HEK293T (cell line): ENCODE data around the gene TBCA.
A peak's percentile ranks its signal among the peaks of the same experiment; 100 is the strongest.

Experiments
- CTCF ChIA-PET: fragments of 350-600 bp; formaldehyde crosslinking; extraction: SDS; loops from one replicate; lab custom pipeline; 2021; ENCODE audit warnings: antibody characterized with exemption, inconsistent platforms; lab: Yijun Ruan, JAX
- POLR2A ChIA-PET: fragments of 350-600 bp; formaldehyde crosslinking; extraction: SDS; loops from one replicate; lab custom pipeline; 2020; ENCODE audit warnings: antibody characterized with exemption, inconsistent platforms; lab: Yijun Ruan, JAX
- DNase-seq: peaks from one replicate; pipeline ENCODE4 v3.0.0; 2012; ENCODE audit warnings: mixed read lengths; ENCODE audit errors: extremely low spot score
- ARNT ChIP-seq: fragments of 450-650 bp; IDR thresholded peaks from 2 replicates; pipeline ENCODE4 v1.6.1; 2017; ENCODE audit warnings: mild to moderate bottlenecking
- BHLHE40 ChIP-seq: fragments of 450-650 bp; IDR thresholded peaks from 2 replicates; pipeline ENCODE4 v1.6.1; 2016; ENCODE audit warnings: mild to moderate bottlenecking, moderate library complexity, borderline replicate concordance
- CTBP1 ChIP-seq: fragments of 450-650 bp; IDR thresholded peaks from 2 replicates; pipeline ENCODE4 v1.6.1; 2016; ENCODE audit warnings: borderline replicate concordance
- ELF4 ChIP-seq: fragments of 450-650 bp; IDR thresholded peaks from 2 replicates; pipeline ENCODE4 v1.6.1; 2017; ENCODE audit warnings: antibody characterized with exemption
- FOXA1 ChIP-seq: fragments of 450-650 bp; IDR thresholded peaks from 2 replicates; pipeline ENCODE4 v1.6.1; 2016; ENCODE audit warnings: mild to moderate bottlenecking
- FOXK2 ChIP-seq: fragments of 450-650 bp; IDR thresholded peaks from 2 replicates; pipeline ENCODE4 v1.6.1; 2016; ENCODE audit warnings: mild to moderate bottlenecking
- FOXM1 ChIP-seq: fragments of 450-650 bp; IDR thresholded peaks from 2 replicates; pipeline ENCODE4 v1.6.1; 2017; ENCODE audit warnings: mild to moderate bottlenecking, borderline replicate concordance
- HDGF ChIP-seq: fragments of 450-650 bp; IDR thresholded peaks from 2 replicates; pipeline ENCODE4 v1.6.1; 2017; ENCODE audit warnings: antibody characterized with exemption, borderline replicate concordance
- L3MBTL2 ChIP-seq: fragments of 450-650 bp; conservative IDR thresholded peaks from 2 replicates; pipeline ENCODE4 v1.6.1; 2016; ENCODE audit warnings: mild to moderate bottlenecking
- LEF1 ChIP-seq: fragments of 450-650 bp; IDR thresholded peaks from 2 replicates; pipeline ENCODE4 v1.6.1; 2017; ENCODE audit warnings: mild to moderate bottlenecking, borderline replicate concordance
- NFRKB ChIP-seq: fragments of 450-650 bp; IDR thresholded peaks from 2 replicates; pipeline ENCODE4 v1.6.1; 2016; ENCODE audit warnings: mild to moderate bottlenecking, moderate library complexity
- SP1 ChIP-seq: fragments of 450-650 bp; IDR thresholded peaks from 2 replicates; pipeline ENCODE4 v1.6.1; 2017
- SUZ12 ChIP-seq: fragments of 450-650 bp; IDR thresholded peaks from 2 replicates; pipeline ENCODE4 v1.6.1; 2016; ENCODE audit warnings: mild to moderate bottlenecking
- TARDBP ChIP-seq: fragments of 450-650 bp; IDR thresholded peaks from 2 replicates; pipeline ENCODE4 v1.6.1; 2016
- ZNF384 ChIP-seq: fragments of 450-650 bp; IDR thresholded peaks from 2 replicates; pipeline ENCODE4 v1.6.1; 2016
- TF ChIP-seq, protein P1 (sequence below): fragments of 450-650 bp; IDR thresholded peaks from 2 replicates; pipeline ENCODE4 v1.6.1; 2016

Gene TBCA

DNA sequence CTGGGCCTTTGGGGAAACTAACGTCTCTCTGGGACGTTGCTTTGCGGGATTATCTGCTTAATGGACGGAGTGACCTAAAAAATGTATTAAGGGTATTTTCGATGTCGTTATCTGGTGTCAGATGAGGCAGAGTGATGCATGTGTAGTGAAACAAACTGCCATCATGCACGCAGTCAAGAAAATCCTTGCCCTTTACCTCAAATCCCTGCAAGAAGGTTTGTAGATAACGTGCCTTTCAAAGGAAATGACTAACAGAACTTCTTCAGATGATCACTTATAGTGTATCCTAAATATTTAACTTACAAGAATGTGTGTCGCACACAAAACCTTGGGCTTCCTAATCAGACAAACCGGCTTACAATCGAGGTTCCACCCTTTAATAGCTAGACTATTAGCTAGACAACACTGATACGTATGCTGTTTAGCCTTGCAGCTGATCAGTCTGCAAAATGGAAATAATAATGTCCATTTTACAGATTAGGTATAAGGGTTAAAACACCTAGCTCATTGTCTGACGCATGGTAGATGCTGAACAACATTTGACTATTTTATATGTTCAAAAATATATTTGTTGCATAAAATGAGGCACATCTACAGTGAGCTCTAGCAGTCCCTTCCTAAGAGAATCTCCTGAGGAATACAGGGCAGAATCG, 541 bp upstream of the TBCA start:
- CTCF ChIA-PET, result interaction anchor here (0.6 kb wide), 2 partner anchors 49 to 56 kb away, joined by 3 read pairs; no protein-coding TSS in a partner anchor
- DNase-seq, result no peak
- POLR2A ChIA-PET, result no interaction called here
- no peak for TF ChIP-seq FOXK2
- 0 out of 2 replicates have a peak, but pooled peaks have one; percentile 88 for TF ChIP-seq L3MBTL2

DNA sequence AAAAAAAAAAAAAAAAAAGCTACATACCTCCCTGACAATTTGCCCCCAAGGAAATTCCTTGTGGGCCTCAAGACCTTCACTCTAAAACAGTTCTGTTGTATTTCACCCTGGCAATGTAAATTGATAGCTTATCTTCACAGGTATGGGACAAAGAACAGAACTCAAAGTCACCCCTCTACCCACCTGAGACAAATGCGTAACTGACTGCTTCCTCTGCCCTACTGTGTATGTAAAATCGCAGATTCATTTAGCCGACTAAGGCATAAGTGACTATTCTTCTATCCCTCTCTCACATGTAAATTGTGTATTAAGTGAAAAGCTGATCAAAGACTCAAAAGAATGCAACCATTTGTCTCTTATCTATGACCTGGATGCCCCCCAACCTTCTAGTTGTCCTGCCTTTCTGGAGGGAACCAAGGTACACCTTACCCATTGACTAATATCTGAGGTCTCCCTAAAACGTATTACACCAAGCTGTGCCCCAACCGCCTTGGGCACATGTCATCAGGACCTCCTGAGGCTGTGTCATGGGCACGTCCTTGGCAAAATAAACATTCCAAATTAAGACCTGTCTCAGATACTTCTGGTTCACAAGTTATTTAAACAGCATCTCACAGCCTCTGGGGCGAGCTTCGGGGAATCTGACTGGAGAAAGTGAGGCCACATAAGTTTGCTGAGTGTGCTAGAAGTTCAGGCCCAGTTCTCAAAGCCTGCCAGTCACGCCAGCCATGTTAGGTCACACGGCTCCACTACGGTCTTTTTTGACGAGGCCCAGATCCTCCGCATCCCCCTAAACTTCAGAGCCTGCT, 954 bp downstream of the TBCA start:
- DNase-seq, result no peak
- no peak for TF ChIP-seq ZNF384
- TF ChIP-seq, protein P1, sequence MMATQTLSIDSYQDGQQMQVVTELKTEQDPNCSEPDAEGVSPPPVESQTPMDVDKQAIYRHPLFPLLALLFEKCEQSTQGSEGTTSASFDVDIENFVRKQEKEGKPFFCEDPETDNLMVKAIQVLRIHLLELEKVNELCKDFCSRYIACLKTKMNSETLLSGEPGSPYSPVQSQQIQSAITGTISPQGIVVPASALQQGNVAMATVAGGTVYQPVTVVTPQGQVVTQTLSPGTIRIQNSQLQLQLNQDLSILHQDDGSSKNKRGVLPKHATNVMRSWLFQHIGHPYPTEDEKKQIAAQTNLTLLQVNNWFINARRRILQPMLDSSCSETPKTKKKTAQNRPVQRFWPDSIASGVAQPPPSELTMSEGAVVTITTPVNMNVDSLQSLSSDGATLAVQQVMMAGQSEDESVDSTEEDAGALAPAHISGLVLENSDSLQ, result peak; percentile 65
- ChIA-PET CTCF (interaction anchor here (0.7 kb wide), 1 partner anchor 13 kb away, joined by 5 read pairs; no protein-coding TSS in a partner anchor), POLR2A (no interaction called here)

DNA sequence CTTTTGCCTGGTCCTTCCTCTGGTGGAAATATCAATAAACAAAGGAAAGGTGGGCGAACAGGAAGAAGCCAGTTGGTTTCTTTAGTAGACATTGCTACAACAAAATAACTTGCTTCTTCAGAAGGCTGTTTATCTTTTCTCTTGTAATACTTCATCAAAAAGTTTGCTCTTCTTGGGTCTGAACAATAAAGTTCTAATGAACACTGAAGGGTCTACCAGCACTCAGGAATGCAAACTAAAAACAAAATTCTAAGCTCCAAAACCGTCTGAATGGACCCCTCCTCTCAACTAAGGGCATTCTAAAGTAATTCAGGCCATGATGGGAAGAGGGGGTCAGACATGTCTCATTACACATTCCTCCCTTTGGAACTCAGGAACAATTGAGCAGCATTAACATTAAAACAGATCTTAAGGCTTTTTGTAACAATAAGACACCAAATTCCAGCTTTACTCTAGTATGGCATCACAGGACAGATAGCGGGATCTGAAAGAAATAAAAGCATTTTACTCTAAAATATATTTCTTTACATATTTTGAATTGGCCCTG, 2.3 kb downstream of the TBCA start:
- TF ChIP-seq ZNF384 (no peak), SUZ12 (no peak), ELF4 (no peak), ARNT (no peak), HDGF (no peak)
- TF ChIP-seq, protein P1, result no peak
- CTCF ChIA-PET, result no interaction called here
- DNase-seq, result no peak
- POLR2A ChIA-PET, result interaction anchor here (1.1 kb wide), 1 partner anchor 78 kb away, joined by 3 read pairs; no protein-coding TSS in a partner anchor

DNA sequence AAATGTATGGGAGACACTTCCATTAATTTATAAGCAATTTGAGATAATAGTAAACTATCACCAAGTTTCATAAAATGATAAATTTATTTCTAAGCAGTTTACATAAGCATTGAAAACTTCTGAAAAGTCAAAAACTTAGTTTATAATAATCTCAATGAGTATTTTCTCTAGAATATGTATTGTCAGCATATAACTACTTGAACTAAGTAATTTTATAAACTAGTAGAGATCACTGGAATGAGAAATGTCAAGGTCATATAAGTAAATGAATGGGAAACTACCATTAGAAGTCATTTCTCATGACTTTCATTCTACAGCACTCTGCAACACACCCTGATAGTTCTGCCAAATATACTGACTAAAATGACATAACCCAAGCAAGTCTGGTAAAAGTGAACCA, 3.4 kb downstream of the TBCA start:
- TF ChIP-seq FOXK2, result no peak
- TF ChIP-seq BHLHE40, result no peak
- TF ChIP-seq FOXM1, result no peak
- no peak for TF ChIP-seq ARNT
- TF ChIP-seq LEF1, result no peak
- no peak for TF ChIP-seq FOXA1
- TF ChIP-seq ELF4, result no peak
- no peak for TF ChIP-seq HDGF
- no peak for TF ChIP-seq NFRKB
- TF ChIP-seq CTBP1, result no peak
- TF ChIP-seq SUZ12, result no peak
- TF ChIP-seq ZNF384, result no peak
- TF ChIP-seq TARDBP, result no peak
- TF ChIP-seq, protein P1, result no peak
- no peak for TF ChIP-seq SP1
- no peak for TF ChIP-seq L3MBTL2
- ChIA-PET POLR2A (interaction anchor here (1.1 kb wide), 1 partner anchor 79 kb away, joined by 3 read pairs; no protein-coding TSS in a partner anchor), CTCF (no interaction called here)
- no peak for DNase-seq

DNA sequence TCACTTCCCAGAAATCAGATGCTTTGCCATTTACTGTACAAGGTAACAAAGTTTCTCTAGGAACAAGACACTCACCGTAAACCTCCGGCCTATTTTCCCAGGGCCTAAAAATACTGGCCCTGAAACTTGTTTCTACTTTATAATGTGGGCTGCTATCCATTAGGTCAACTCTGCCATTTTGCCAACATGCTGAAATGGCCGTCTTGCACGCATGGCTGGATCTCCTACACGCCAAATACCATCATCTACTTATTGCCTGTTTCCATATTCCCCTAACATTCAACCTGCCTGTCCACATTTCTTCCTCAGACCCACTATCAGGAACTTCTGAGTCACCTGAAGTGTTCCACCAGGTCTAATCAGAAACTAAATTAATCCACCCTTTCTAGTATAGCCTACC, 4.7 kb downstream of the TBCA start:
- DNase-seq, result no peak
- ChIA-PET POLR2A (no interaction called here), CTCF (no interaction called here)
- no peak for TF ChIP-seq ARNT
- no peak for TF ChIP-seq ZNF384
- no peak for TF ChIP-seq LEF1
- no peak for TF ChIP-seq NFRKB

DNA sequence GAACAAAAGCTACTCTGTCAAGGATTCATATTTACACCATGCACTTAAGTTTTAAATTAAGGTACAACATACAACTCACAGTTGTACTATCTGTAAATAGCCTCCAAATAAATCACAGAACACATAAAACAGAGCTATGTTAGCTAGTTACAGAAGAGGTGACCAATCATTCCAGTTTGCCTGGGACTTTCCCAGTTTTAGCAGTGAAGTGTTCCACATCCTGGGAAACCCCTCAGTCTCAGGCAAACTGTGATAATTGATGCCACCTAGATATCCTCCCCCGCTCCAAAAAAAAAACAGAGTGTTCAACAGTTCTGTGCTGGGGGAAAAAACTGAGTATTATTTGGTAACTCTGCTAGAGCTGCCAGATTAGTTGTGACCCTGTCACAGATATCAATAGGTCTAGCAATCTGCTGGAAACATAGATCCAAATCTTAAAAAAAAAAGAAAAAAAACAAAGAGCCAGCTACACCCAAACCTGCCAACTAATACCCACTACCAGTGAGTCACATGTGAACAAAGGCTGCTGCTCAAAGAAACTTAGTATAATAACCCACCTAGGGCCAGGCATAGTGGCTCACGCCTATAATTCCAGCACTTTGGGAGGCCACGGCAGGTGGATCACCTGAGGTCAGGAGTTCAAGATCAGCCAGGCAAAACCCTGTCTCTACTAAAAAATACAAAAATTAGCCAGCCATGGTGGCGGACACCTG, 5.7 kb downstream of the TBCA start:
- TF ChIP-seq HDGF (no peak), ELF4 (no peak), ZNF384 (no peak), ARNT (no peak), SP1 (no peak), CTBP1 (no peak), SUZ12 (no peak), FOXK2 (no peak), LEF1 (no peak), BHLHE40 (no peak), FOXM1 (no peak), FOXA1 (no peak), TARDBP (no peak), NFRKB (no peak), L3MBTL2 (no peak)
- TF ChIP-seq, protein P1, result no peak
- CTCF ChIA-PET, result no interaction called here
- DNase-seq, result no peak
- POLR2A ChIA-PET, result no interaction called here
